MM.1S (cell line): ENCODE measurements around the gene AMOTL2.

ENCODE experiments used
- DNase-seq: peaks from one replicate; pipeline ENCODE4 v3.0.0-alpha.2; 2015
- H2AFZ ChIP-seq: fragments of 300-600 bp; sonication (generic); 2 replicates; pipeline ENCODE4 v1.6.0; 2016; ENCODE audit warnings: antibody characterized with exemption, low read length
- H3F3A ChIP-seq: fragments of 300-600 bp; sonication (generic); 2 replicates; pipeline ENCODE4 v1.6.1; 2016; ENCODE audit warnings: mild to moderate bottlenecking, antibody characterized with exemption, low read length, moderate library complexity, mixed read lengths; ENCODE audit not compliant: insufficient read depth
- H3K27ac ChIP-seq: fragments of 300-600 bp; sonication (generic); 2 replicates; pipeline ENCODE4 v1.5.1; 2016; ENCODE audit warnings: mild to moderate bottlenecking, low read length
- H3K27me3 ChIP-seq: fragments of 300-600 bp; sonication (generic); replicated peaks from 2 replicates; pipeline ENCODE4 v1.6.0; 2016; ENCODE audit warnings: low read length; ENCODE audit not compliant: insufficient read depth
- H3K36me3 ChIP-seq: fragments of 300-600 bp; sonication (generic); replicated peaks from 2 replicates; pipeline ENCODE4 v1.6.1; 2016; ENCODE audit warnings: mild to moderate bottlenecking, low read length, mixed read lengths; ENCODE audit not compliant: insufficient read depth
- H3K4me1 ChIP-seq: fragments of 300-600 bp; sonication (generic); 2 replicates; pipeline ENCODE4 v1.6.1; 2016; ENCODE audit warnings: low read length, mixed read lengths
- H3K4me2 ChIP-seq: fragments of 300-600 bp; sonication (generic); 2 replicates; pipeline ENCODE4 v1.6.0; 2016; ENCODE audit warnings: low read depth, low read length
- H3K4me3 ChIP-seq: fragments of 300-600 bp; sonication (generic); 2 replicates; pipeline ENCODE4 v1.5.1; 2016; ENCODE audit warnings: low read length, mixed read lengths
- H3K79me2 ChIP-seq: fragments of 300-600 bp; sonication (generic); 2 replicates; pipeline ENCODE4 v1.6.1; 2016; ENCODE audit warnings: mixed run types, low read length, mixed read lengths
- H3K9ac ChIP-seq: fragments of 300-600 bp; sonication (generic); 2 replicates; pipeline ENCODE4 v1.6.1; 2016; ENCODE audit warnings: low read length, mixed read lengths
- H3K9me2 ChIP-seq: fragments of 300-600 bp; sonication (generic); replicated peaks from 2 replicates; pipeline ENCODE4 v1.6.1; 2016; ENCODE audit warnings: mild to moderate bottlenecking, low read length, mixed read lengths; ENCODE audit not compliant: insufficient read depth
- H3K9me3 ChIP-seq: fragments of 300-600 bp; sonication (generic); replicated peaks from 2 replicates; pipeline ENCODE4 v1.6.1; 2016; ENCODE audit warnings: mild to moderate bottlenecking, low read length, mixed read lengths; ENCODE audit not compliant: insufficient read depth
- H4K20me1 ChIP-seq: fragments of 300-600 bp; sonication (generic); 2 replicates; pipeline ENCODE4 v1.6.1; 2016; ENCODE audit warnings: mild to moderate bottlenecking, low read length, moderate library complexity, mixed read lengths; ENCODE audit not compliant: insufficient read depth
- CTCF ChIP-seq: fragments of 300-600 bp; sonication (generic); IDR thresholded peaks from 2 replicates; pipeline ENCODE4 v1.5.1; 2016; ENCODE audit warnings: antibody characterized with exemption, low read length, mixed read lengths
- EZH2 ChIP-seq: fragments of 300-600 bp; sonication (generic); optimal IDR thresholded peaks from 2 replicates; pipeline ENCODE3; 2017; ENCODE audit warnings: low read depth, mild to moderate bottlenecking, antibody characterized with exemption, low read length, mixed read lengths
- EZH2phosphoT487 ChIP-seq: fragments of 300-600 bp; sonication (generic); IDR thresholded peaks from 2 replicates; pipeline ENCODE4 v1.6.1; 2018; ENCODE audit warnings: antibody characterized with exemption, low read length

The AMOTL2 gene

GRCh38 chr3:134406331-134407238 is 32.3 kb upstream of the AMOTL2 start:
- no peak for TF ChIP-seq EZH2phosphoT487
- TF ChIP-seq EZH2, result no peak
- no peak for TF ChIP-seq CTCF
- Histone ChIP-seq H3F3A (no peaks in the 10 kb centered on the region), H3K4me2 (no peak overlapping the region), H3K79me2 (no peaks in the 10 kb centered on the region), H3K27me3 (no peaks in the 10 kb centered on the region), H3K4me1 (no peaks in the 10 kb centered on the region), H3K4me3 (no peak overlapping the region), H2AFZ (no peak overlapping the region), H3K9ac (no peak overlapping the region), H3K36me3 (no peaks in the 10 kb centered on the region), H4K20me1 (no peaks in the 10 kb centered on the region), H3K27ac (no peak overlapping the region), H3K9me2 (no peaks in the 10 kb centered on the region), H3K9me3 (no peaks in the 10 kb centered on the region)
- DNase-seq, result no peak

GRCh38 chr3:134404366-134404885 is 30.2 kb upstream of the AMOTL2 start:
- H3K27me3 ChIP-seq, result no peaks in the 10 kb centered on the region
- DNase-seq, result no peak
- no peak overlapping the region for H3K4me2 ChIP-seq
- no peaks in the 10 kb centered on the region for H3K9me3 ChIP-seq
- no peaks in the 10 kb centered on the region for H3K79me2 ChIP-seq
- no peaks in the 10 kb centered on the region for H3F3A ChIP-seq
- no peak for TF ChIP-seq CTCF
- TF ChIP-seq EZH2, result no peak
- no peak for TF ChIP-seq EZH2phosphoT487
- no peaks in the 10 kb centered on the region for H4K20me1 ChIP-seq
- H3K27ac ChIP-seq, result no peak overlapping the region
- H3K36me3 ChIP-seq, result no peaks in the 10 kb centered on the region
- no peaks in the 10 kb centered on the region for H3K9me2 ChIP-seq
- H3K4me3 ChIP-seq, result no peak overlapping the region
- H2AFZ ChIP-seq, result no peak overlapping the region
- no peak overlapping the region for H3K9ac ChIP-seq
- no peaks in the 10 kb centered on the region for H3K4me1 ChIP-seq

- Histone ChIP-seq H4K20me1 (no peaks in the 10 kb centered on the region), H2AFZ (no peak overlapping the region), H3K9me3 (no peaks in the 10 kb centered on the region), H3K4me1 (no peaks in the 10 kb centered on the region), H3K9ac (no peak overlapping the region), H3F3A (no peaks in the 10 kb centered on the region), H3K27ac (no peak overlapping the region), H3K9me2 (no peaks in the 10 kb centered on the region), H3K36me3 (no peaks in the 10 kb centered on the region), H3K27me3 (no peaks in the 10 kb centered on the region), H3K79me2 (no peaks in the 10 kb centered on the region), H3K4me2 (no peak overlapping the region), H3K4me3 (no peak overlapping the region)
- no peak for TF ChIP-seq EZH2phosphoT487
- no peak for TF ChIP-seq EZH2
- TF ChIP-seq CTCF, result no peak
- DNase-seq, result no peak
Measured at GRCh38 chr3:134397755-134398154, 23.5 kb upstream of the AMOTL2 start.
